Parietal lobe (tissue), 1 donor: ENCODE results near the gene PRORP. TPM values are rescaled to one million over a fixed set of nuclear protein-coding genes. Genes with fewer than 3 reads are reported as not detected.

ENCODE experiments used
- total RNA-seq: library from RNA; depleted of rRNA; stranded (reverse); fragments of >200 nt; gene quantifications from one replicate; pipeline ENCODE4 v1.2.3, GENCODE V29; 2014

PRORP gene
- 30.4 TPM for total RNA-seq

GRCh38 chr14:35121887-35122695 is at the start of gene PRORP, which contains the start of gene PPP2R3C:
TSS of gene PRORP (plus strand) at chr14:35122552. CDS start at chr14:35123246, 694 bp downstream.
TSS of gene PPP2R3C (minus strand) at chr14:35121990. CDS start at chr14:35121959, 31 bp downstream.

Other genes with a start within 250 kb of the PRORP start
- gene BAZ1A, start 247.2 kb upstream of the PRORP start, total RNA-seq: 40.7 TPM
- gene SRP54, start 139.6 kb upstream of the PRORP start, total RNA-seq: 71.4 TPM
- gene FAM177A1, start 76.3 kb upstream of the PRORP start, total RNA-seq: 41.6 TPM
- gene PPP2R3C, start 562 bp upstream of the PRORP start, total RNA-seq: 62.9 TPM
- 146 TPM for gene PSMA6, start 169.8 kb downstream of the PRORP start, total RNA-seq